Suppressor macrophage (primary cell): ENCODE measurements around the gene TMTC1.
"Not testable (repeated sequence)": the region's sequence is repeated elsewhere in the genome, so short reads cannot be mapped to it uniquely, and the experiment has no call there.

Experiments
- DNase-seq, 4 experiments: peaks; one replicate each; pipeline ENCODE4 v3.0.0-alpha.2; 2020 to 2022
- total RNA-seq, 17 experiments: gene quantifications; one replicate each; lab custom pipeline; 2026; ENCODE audit warnings: mixed read lengths in 6 of 17, inconsistent platforms in 3 of 17; lab: John Stamatoyannopoulos, UW

Gene TMTC1
- 3.9 to 39.2 (median 20.2) reads per million in 17 experiments for total RNA-seq

DNA sequence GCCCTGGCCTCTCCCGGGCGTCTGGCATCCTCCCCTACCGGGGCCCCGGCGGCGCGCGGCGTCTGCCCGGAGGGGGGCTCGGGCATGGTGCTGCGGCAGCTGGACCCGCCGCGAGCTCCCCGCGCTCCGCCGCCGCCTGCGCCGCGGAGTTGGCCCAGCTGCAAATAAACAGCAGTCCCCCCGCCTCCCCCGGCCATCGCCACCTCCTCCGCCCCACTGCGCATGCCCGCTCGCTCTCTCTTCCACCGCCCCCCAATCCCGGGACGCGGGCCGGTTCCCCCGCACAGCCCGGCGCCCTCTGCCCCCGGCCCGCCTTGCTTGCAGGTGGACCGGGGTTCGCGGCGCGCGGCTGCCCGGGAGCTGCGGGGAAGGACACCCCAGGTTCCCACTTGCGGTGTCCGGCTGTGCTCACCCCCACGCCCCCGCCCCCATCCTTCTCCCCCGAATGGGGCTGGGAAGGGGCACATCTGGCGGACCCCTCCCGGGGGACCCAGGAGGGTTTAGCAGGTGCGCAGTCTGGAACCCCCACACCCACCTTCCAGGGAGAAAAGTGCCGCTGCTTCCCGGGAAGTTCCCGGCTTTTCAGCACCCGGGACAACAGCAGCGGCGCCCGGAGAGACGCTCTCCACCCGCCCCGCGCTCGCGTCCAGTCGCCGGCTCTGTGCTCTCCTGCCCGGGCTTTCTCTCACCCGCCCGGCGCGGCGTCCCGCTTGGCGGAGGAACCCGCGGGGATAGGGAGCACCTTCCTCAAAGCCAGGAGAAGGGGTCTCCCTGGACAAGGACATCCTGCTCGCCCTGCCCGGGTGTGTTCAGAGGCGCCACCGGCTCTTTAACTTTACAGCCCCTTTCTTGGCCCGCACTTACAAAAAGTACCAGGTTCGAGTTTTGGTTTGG lies at the start of gene TMTC1:
Gene TMTC1 (minus strand): TSS at position 170 of the 894 bp plus-strand sequence. CDS start 191 bp downstream, outside the sequence.
- DNase-seq, result peak; percentile 22 to 56 (median 41)

GRCh38 chr12:29831173-29831572 lies 47.4 kb upstream of the TMTC1 start:
- DNase-seq, result no peak

DNA sequence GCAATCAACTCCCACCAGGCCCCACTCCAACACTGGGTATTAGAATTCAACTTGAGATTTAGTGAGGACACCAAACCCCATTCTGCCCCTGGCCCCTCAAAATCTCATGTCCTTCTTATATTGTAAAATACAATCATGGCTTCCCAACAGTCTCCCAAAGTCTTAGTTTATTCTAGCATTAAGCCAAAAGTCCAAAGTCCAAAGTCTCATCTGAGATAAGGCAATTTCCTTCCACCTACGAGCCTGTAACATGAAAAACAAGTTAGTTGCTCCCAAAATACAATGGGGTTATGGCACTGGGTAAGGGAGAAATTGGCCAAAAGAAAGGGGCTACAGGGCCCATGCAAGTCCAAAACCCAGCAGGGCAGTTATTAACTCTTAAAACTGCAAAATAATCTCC lies 46.6 kb upstream of the TMTC1 start:
- no peak for DNase-seq

- DNase-seq, result no peak
Observed at GRCh38 chr12:29818916-29819623, 35.3 kb upstream of the TMTC1 start.

GRCh38 chr12:29816874-29817725 lies 33.4 kb upstream of the TMTC1 start:
- no peak for DNase-seq

- not testable (repeated sequence) for DNase-seq
Observed at GRCh38 chr12:29809616-29810361, 26.0 kb upstream of the TMTC1 start.

DNA sequence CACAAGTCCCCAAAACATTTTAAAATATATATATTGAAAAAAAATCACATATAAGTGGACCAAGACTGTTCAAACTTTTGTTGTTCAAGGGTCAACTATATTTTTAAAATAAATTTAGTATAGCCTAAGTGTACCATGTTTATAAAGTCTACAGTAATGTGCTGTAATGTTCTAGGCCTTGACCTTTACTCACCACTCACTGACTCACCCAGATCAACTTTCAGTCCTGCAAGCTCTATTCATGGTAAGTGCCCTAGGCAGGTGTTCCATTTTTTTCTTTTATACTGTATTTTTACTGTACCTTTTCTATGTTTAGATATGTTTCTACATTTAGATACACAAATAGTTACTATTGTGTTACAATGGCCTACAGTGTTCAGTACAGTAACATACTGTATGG lies 23.4 kb upstream of the TMTC1 start:
- no peak for DNase-seq

- DNase-seq, result peak in 1 of 4 experiments; percentile 6
Observed at GRCh38 chr12:29804019-29804418, 20.3 kb upstream of the TMTC1 start.

- no peak for DNase-seq
Observed at GRCh38 chr12:29799591-29799990, 15.8 kb upstream of the TMTC1 start.

DNA sequence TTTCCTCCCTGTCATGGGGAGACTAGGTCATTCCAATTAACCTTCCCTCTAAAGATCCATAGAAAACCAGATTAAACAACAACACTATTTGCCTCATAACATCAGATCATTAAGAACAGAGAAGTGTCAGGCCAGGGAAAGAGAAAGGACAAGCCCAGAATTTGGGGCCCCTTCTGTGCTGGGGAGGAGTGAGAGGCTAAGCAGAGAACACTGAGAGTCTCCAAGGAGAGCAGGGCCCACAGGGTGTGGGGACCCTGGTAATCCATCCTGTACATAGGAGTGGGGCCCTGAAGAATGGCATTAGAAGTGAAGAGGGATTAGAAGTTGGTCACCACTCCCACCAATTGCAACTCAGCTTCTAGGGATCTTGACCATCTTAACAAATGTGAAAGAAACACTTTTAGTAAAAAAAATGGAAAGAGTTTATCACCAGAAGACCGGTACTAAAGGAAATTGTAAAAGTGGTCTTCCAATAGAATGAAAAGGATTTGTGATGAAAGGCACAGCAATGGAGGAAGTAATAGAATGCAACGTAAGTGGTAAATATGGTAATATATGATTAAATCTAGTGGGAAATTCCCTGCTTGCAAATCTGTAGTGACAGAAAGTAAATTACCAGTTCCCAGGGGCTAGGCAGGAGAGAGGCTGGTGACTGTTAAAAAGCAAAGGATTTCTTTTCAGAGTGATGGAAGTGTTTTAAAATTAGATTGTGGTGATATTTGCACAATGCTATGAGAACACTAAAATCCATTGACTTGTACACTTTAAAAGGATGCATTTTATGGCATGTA lies 14.0 kb upstream of the TMTC1 start:
- DNase-seq, result peak in 2 of 4 experiments; percentile 8 to 26

GRCh38 chr12:29796823-29797263 lies 13.1 kb upstream of the TMTC1 start:
- DNase-seq, result no peak

GRCh38 chr12:29795715-29796114 lies 12.0 kb upstream of the TMTC1 start:
- no peak for DNase-seq

DNA sequence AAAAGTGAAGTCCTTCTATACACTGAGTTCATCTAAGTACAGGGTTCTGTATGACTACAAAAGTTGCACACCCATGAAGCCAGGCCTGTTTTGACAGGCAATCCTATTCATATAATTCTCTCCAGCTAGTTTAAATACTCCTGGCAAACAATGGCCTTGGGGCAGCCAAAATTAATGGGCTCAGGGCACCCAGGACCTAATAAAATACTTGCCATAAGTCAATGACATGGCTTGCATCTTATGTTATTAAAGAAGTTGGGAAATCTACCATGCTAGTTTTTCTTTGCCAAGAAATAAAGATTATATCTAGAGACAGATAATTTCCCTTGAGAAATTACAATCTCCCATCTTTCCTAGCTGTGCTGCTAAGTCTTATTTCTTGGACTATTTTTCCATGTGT lies 11.1 kb upstream of the TMTC1 start:
- DNase-seq, result no peak

DNA sequence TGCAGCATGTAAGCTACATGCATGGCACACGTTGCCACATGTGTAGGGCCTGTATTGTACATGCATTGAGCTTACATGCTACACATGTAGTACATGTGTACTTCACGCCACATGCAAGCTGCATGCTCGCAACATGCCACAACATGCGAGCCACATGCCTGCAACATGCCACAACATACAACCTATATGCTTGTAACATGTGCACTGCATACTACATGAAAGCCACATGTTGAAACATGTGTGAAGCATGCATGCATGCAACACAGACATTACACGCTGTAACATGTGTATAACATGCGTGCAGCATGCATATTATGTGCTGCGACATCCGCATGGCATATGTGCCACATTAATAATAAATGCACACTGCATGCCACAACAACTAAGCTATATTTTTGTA lies 9.1 kb upstream of the TMTC1 start:
- DNase-seq, result no peak

DNA sequence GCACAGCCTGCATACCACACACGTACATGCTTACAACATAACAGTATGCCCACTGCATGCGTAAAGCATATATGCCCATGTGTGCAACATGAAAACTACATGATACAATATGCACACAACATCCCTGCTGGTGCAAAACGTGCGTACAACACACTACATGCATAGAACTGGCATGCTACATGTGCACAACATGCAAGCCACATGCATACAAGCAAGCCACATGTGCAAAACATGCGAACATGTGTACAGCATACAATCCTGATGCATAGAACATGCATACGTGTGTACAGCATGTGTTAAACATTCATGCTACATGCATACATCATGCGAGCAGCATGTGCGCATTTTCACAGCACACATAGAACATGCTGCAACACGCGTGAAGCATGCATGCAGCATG lies 8.4 kb upstream of the TMTC1 start:
- no peak for DNase-seq

DNA sequence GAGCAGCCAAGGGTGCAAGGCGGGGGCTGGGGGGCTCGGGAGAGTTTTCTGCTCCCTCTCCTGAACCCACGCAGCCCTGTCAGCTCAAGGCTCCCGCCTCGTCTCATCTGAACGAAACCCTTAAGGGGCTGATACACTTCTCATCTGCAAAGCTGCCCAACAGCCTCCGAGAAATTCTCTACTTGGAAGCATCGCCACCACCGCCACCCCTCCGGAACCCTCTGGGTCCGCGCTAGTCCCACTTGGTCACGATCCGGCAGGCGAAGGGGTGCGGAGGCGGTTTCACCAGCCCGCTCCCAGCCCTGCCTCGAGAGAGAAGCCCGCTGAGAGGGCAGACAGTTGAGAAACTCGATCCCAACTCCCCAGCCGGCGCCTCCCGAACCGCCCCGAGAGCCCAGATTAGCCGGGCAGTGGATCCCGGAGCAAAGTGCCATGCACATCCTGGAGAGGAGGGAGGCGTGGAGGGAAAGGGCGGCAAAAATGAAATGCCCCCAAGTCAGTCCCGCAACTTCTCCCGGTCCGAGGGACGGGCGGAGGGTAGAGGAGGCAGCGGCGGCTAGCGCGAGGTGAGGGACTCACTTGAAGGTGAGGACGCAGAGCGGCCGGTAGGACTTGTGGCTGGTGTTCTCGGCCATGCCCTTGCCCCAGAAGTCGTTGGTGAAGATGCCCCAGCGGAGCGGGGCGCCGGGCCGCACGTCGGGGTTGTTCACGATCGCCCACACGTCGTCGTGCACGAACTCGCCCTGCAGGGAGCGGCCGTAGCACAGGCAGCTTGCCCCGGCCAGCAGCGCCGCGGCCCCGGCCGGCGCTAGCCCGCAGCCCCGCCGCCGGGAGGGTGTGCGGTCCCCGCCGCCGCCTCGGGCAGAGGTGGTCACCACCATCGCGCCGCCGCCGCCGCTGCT lies 620 bp downstream of the TMTC1 start:
- DNase-seq, result peak; percentile 39 to 56 (median 52)

GRCh38 chr12:29782285-29782870 lies 1.4 kb downstream of the TMTC1 start:
- peak; percentile 43 to 83 (median 68) for DNase-seq

DNA sequence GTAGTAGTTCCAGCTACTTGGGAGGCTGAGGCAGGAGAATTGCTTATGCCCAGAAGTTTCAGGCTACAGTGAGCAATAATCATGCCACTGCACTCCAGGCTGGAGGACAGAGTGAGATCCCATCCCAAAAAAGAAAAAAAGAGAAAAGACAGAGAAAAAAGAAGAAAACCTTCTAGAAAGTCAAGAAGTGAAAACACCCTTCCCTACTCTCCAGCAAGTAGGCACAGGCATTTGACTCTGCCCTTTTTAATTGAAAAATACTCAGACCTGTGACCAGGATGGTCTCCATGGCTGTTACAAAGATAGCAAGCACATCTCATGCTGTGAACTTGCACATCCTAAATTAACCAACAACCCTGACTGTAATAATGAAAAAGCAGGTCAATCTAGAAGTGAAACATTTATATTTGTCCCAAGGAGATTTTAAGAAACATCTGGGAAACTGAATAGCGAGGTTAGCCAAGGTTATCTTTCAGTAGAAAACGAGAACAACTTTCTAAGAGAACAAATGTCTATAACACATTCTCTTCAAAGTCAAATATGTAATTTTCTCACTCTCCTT lies 2.0 kb downstream of the TMTC1 start:
- DNase-seq, result peak in 1 of 4 experiments; percentile 4

- DNase-seq, result no peak
Observed at GRCh38 chr12:29781188-29781587, 2.6 kb downstream of the TMTC1 start.
